ENCODE results near the gene NLRP6. TPM values are rescaled to one million over a fixed set of nuclear protein-coding genes. Genes with fewer than 3 reads are reported as not detected.

Gene NLRP6
- total RNA-seq, 4 donors from 2014 or later, result 0.75 to 1.3 TPM; not detected in 2

DNA sequence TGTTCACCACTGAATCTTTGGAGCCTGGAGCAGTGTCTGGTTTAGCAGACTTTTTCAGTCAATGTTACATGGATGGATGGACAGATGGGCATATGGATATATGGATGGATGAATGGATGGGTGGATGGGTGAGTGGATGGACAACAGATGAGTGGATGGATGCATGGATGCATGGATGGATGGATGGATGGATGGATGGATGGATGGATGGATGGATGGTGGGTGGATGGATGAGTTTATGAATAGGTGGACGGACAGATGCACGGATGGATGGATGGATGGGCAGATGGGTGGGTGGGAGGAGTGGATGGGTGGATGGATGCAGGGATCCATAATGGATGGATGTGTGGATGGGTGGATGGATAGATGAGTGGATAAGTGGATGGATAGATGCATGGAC is 22.4 kb upstream of the NLRP6 start:
- H3K27me3 ChIP-seq, result peaks cover 0 to 14% (median 0%) of the 10 kb centered on the region in 4 donors
- WGBS, 2 donors, result 94% methylated on average over 2 of the region's 2 CpGs
- H3K9me3 ChIP-seq, result no peaks in the 10 kb centered on the region
- no peak for DNase-seq
- H3K36me3 ChIP-seq, result peaks cover 5 to 32% (median 21%) of the 10 kb centered on the region in 3 donors
- H3K27ac ChIP-seq, result no peak overlapping the region
- no peaks in the 10 kb centered on the region for H3K4me1 ChIP-seq
- no peak overlapping the region for H3K4me3 ChIP-seq
- intact Hi-C loops (cut with DNase I), result no loop called here
- TF ChIP-seq POLR2A (IDR thresholded peaks at IDR 0.05), result no peak
- TF ChIP-seq, protein P1, sequence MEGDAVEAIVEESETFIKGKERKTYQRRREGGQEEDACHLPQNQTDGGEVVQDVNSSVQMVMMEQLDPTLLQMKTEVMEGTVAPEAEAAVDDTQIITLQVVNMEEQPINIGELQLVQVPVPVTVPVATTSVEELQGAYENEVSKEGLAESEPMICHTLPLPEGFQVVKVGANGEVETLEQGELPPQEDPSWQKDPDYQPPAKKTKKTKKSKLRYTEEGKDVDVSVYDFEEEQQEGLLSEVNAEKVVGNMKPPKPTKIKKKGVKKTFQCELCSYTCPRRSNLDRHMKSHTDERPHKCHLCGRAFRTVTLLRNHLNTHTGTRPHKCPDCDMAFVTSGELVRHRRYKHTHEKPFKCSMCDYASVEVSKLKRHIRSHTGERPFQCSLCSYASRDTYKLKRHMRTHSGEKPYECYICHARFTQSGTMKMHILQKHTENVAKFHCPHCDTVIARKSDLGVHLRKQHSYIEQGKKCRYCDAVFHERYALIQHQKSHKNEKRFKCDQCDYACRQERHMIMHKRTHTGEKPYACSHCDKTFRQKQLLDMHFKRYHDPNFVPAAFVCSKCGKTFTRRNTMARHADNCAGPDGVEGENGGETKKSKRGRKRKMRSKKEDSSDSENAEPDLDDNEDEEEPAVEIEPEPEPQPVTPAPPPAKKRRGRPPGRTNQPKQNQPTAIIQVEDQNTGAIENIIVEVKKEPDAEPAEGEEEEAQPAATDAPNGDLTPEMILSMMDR (IDR thresholded peaks at IDR 0.05), result no peak

DNA sequence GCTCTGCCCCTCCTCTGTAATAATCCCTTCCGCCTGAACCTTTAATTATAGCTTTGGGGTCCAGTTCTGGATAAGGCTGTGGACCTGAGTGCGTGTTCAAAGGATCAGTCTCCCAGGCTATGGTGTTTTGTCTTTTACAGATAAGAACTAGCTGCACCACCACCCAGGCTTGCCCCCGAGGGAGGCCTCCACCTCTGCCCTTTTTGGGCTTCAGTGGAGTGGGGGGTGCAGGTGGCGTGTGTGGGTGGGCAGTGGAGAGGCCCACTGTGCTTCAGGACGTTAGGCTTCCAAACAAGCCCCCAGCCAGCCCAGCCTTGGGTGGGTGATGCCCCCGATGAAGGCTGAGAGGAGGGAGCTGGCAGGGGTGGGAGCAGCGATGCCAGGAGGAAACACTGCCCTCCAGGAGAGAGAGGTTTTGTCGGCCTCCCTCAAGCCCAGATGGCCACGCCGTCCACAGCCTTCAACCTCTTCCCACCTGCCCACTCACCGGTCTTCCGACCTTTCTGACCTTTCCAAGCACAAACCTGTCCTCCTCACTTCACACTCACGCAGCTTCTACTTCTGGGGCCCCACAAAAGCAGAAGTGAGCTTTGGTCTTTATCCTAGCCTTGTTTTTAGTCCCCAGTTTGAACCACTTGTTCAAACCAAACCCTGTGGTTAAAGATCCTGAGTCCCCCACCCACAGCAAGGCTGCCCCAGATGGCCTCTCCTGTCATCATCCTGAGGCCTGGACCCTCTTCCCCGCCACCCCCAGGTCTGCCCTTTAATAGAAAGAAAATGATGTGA is 21.1 kb upstream of the NLRP6 start:
- TF ChIP-seq, protein P1 (IDR thresholded peaks at IDR 0.05), result no peak
- TF ChIP-seq POLR2A (IDR thresholded peaks at IDR 0.05), result no peak
- intact Hi-C loops (cut with DNase I), result no loop called here
- Histone ChIP-seq H3K4me1 (no peaks in the 10 kb centered on the region), H3K4me3 (no peak overlapping the region), H3K27ac (no peak overlapping the region), H3K9me3 (no peaks in the 10 kb centered on the region), H3K27me3 (peaks cover 0 to 14% (median 0%) of the 10 kb centered on the region in 4 donors), H3K36me3 (peaks cover 0 to 19% (median 10%) of the 10 kb centered on the region in 3 donors)
- WGBS, 2 donors, result 64 to 79% methylated on average over 10 of the region's 14 CpGs
- DNase-seq, result no peak

DNA sequence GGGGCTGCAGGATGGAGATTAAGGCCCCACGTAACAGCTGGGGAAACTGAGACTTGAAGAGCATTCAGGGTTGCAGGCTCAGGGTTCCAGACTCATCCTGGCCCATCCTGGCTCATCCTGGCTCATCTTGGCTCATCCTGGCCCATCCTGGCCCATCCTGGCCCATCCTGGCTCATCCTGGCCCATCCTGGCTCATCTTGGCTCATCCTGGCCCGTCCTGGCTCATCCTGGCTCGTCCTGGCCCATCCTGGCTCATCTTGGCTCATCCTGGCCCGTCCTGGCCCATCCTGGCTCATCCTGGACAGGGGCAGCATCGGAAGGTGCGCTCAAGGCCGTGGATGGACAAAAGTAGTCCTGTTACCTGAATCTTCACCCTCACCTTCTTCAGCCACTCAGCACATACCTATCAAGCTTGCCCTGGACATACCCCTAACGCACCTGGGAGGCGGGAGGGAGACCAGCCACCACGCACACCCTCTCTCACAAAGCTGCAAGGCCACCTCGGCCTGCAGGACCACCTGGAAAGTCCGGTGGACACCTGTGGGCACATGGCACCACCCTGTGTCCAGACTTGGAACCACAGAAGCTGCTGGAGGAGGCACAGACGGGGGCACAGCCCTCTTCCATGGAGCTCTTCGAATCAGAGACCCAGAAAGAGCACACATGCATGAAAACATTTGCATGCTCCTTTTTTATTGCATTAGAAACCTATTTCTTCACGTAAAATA is 20.3 kb upstream of the NLRP6 start:
- H3K27ac ChIP-seq, result no peak overlapping the region
- peaks cover 0 to 14% (median 0%) of the 10 kb centered on the region in 4 donors for H3K27me3 ChIP-seq
- H3K4me1 ChIP-seq, result no peaks in the 10 kb centered on the region
- no peak overlapping the region for H3K4me3 ChIP-seq
- WGBS, 2 donors, result 65 to 82% methylated on average over 4 to 7 of the region's 15 CpGs
- H3K36me3 ChIP-seq, result peaks cover 0 to 11% (median 4%) of the 10 kb centered on the region in 3 donors
- no peak for TF ChIP-seq POLR2A (IDR thresholded peaks at IDR 0.05)
- TF ChIP-seq, protein P1 (IDR thresholded peaks at IDR 0.05), result no peak
- intact Hi-C loops (cut with DNase I), result no loop called here
- no peaks in the 10 kb centered on the region for H3K9me3 ChIP-seq
- DNase-seq, result no peak

DNA sequence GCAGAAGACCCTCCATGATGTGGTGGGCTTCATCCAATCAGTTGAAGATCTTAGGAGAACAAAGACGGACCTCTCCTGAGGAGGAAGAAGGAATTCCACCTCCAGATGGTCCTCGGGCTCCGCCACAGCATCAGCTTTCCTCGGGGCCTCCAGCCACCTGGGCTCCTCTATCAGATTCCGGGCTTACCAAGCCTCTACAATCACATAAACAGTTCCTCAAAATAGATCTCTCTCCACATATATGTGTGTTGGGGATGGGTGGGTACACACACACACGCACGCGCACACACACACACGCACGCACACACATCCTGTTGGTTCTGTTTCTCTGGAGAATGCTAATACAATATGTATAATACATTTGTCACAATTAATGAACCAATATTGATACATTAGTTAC is 18.8 kb upstream of the NLRP6 start:
- H3K27me3 ChIP-seq, result peaks cover 0 to 14% (median 0%) of the 10 kb centered on the region in 4 donors
- no peak overlapping the region for H3K27ac ChIP-seq
- no peak overlapping the region for H3K4me3 ChIP-seq
- H3K9me3 ChIP-seq, result no peaks in the 10 kb centered on the region
- intact Hi-C loops (cut with DNase I), result no loop called here
- no peaks in the 10 kb centered on the region for H3K36me3 ChIP-seq
- DNase-seq, result no peak
- 74% methylated on average over 10 of the region's 10 CpGs for WGBS, 2 donors
- TF ChIP-seq POLR2A (IDR thresholded peaks at IDR 0.05), result no peak
- TF ChIP-seq, protein P1 (IDR thresholded peaks at IDR 0.05), result no peak
- no peaks in the 10 kb centered on the region for H3K4me1 ChIP-seq

DNA sequence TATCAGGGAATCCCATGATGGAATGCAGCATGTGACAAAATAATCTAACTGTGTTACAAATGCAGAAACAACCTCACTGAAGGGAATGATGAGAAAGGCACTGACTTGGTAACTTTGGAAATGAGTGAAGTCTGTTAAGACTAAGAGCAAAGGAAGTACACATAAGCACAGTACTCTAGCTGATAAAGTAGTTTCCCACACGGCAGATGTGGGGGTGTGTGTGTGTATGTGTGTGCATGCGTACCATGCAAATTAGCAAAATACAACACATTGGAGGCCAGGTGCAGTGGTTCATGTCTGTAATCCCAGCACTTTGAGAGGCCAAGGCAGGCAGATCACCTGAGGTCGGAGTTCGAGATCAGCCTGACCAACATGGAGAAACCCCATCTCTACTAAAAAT is 16.6 kb upstream of the NLRP6 start:
- no peak overlapping the region for H3K27ac ChIP-seq
- H3K9me3 ChIP-seq, result no peaks in the 10 kb centered on the region
- TF ChIP-seq, protein P1 (IDR thresholded peaks at IDR 0.05), result no peak
- TF ChIP-seq POLR2A (IDR thresholded peaks at IDR 0.05), result no peak
- H3K36me3 ChIP-seq, result no peaks in the 10 kb centered on the region
- WGBS, 2 donors, result 86 to 92% methylated on average over 4 of the region's 4 CpGs
- H3K4me3 ChIP-seq, result no peak overlapping the region
- no peaks in the 10 kb centered on the region for H3K4me1 ChIP-seq
- peaks cover 0 to 14% (median 0%) of the 10 kb centered on the region in 4 donors for H3K27me3 ChIP-seq
- no peak for DNase-seq
- intact Hi-C loops (cut with DNase I), result no loop called here

All from esophagus squamous epithelium (tissue), 5 donors.